NT2/D1 (cell line): Measurements from ENCODE around the gene LY6G5B.

Experiments used
- SUZ12 ChIP-seq: IDR thresholded peaks from 2 replicates; pipeline ENCODE4 v1.6.1; 2011; ENCODE audit not compliant: insufficient read length, insufficient read depth; ENCODE audit errors: extremely low read depth
- ZNF274 ChIP-seq: IDR thresholded peaks from 2 replicates; pipeline ENCODE4 v1.6.1; 2011; ENCODE audit warnings: mild to moderate bottlenecking, low read depth, low read length

DNA sequence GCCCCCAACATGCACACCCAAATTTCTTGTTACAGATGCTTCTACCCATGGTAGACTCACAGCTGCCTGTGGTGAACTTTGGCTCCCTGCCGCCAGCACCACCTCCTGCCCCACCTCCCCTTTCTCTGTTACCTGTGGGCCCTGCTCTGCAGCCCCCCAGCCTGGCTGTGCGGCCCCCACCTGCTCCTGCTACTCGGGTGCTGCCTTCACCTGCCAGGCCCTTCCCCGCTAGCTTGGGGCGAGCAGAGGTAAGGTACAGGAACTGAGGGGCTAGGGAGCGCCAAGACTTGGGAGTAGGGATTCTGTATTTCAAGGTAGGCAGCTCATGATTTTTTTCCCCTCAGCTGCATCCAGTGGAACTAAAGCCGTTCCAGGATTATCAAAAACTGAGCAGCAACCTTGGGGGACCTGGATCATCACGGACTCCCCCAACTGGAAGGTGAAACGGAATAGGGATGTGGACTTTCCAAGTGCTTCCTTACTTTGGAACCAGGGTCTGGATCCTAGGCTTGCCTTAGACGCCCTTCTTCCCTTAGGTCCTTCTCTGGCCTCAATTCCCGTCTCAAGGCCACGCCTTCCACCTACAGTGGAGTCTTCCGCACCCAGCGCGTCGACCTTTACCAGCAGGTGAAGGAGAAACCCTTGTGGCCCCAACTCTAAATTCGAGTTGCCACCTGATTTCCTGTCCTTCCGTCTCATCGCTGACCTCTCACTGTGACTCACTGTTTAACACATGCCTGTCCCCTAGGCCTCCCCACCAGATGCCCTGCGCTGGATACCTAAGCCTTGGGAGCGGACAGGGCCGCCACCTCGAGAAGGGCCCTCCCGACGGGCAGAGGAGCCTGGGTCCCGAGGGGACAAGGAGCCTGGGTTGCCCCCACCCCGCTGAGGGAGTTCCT lies 32.8 kb upstream of the LY6G5B start:
- TF ChIP-seq SUZ12: no peak
- no peak for TF ChIP-seq ZNF274
